Osteoblast (primary cell): ENCODE measurements around the gene SHMT1. TPM values are rescaled to one million over a fixed set of nuclear protein-coding genes. Genes with fewer than 3 reads are reported as not detected.
"Not testable (repeated sequence)": the region's sequence is repeated elsewhere in the genome, so short reads cannot be mapped to it uniquely, and the experiment has no call there.

Experiments
- DNase-seq: peaks from one replicate; pipeline ENCODE4 v3.0.0; 2011; ENCODE audit warnings: low spot score, mixed read lengths; ENCODE audit not compliant: insufficient read length; ENCODE audit errors: missing footprints
- H2AFZ ChIP-seq: 2 replicates; pipeline ENCODE4 v1.6.0; 2011; ENCODE audit warnings: mild to moderate bottlenecking, low read length
- H3K27ac ChIP-seq: 2 replicates; pipeline ENCODE4 v1.5.1; 2011; ENCODE audit warnings: mild to moderate bottlenecking, low read depth, low read length, moderate library complexity
- H3K27me3 ChIP-seq: 2 replicates; pipeline ENCODE4 v1.6.0; 2012; ENCODE audit warnings: mild to moderate bottlenecking, control low read depth, inconsistent platforms, low read length, moderate library complexity; ENCODE audit not compliant: insufficient read depth
- H3K36me3 ChIP-seq: 2 replicates; pipeline ENCODE4 v1.5.1; 2011; ENCODE audit warnings: mild to moderate bottlenecking, low read length, control low read depth, moderate library complexity; ENCODE audit not compliant: insufficient read depth
- H3K4me1 ChIP-seq: 2 replicates; pipeline ENCODE4 v1.5.1; 2011; ENCODE audit warnings: mild to moderate bottlenecking, low read length, control low read depth, moderate library complexity; ENCODE audit not compliant: insufficient read depth
- H3K4me2 ChIP-seq: 2 replicates; pipeline ENCODE4 v1.6.0; 2011; ENCODE audit warnings: mild to moderate bottlenecking, low read length; ENCODE audit not compliant: insufficient read depth
- H3K4me3 ChIP-seq: fragments of 200-600 bp; sonication (generic); 3 replicates; pipeline ENCODE4 v1.5.1; 2012; ENCODE audit warnings: mild to moderate bottlenecking, low read length, inconsistent platforms; ENCODE audit not compliant: insufficient read depth
- H3K79me2 ChIP-seq: 2 replicates; pipeline ENCODE4 v1.6.0; 2012; ENCODE audit warnings: mild to moderate bottlenecking, low read length, control low read depth, inconsistent platforms; ENCODE audit not compliant: insufficient read depth
- H3K9me3 ChIP-seq: 2 replicates; pipeline ENCODE4 v1.5.1; 2011; ENCODE audit warnings: low read depth, low read length, control low read depth
- H4K20me1 ChIP-seq: 2 replicates; pipeline ENCODE4 v1.6.0; 2012; ENCODE audit warnings: mild to moderate bottlenecking, low read length, control low read depth; ENCODE audit not compliant: insufficient read depth
- total RNA-seq: library from RNA; depleted of rRNA; stranded (reverse); fragments of >200 nt; gene quantifications from 2 replicates; pipeline ENCODE4 v1.2.3, GENCODE V29; 2012
- TF ChIP-seq, protein P1 (sequence below): IDR thresholded peaks from 2 replicates; pipeline ENCODE4 v1.5.1; 2011; ENCODE audit warnings: mild to moderate bottlenecking, low read depth, low read length, moderate library complexity; ENCODE audit errors: extremely low read depth

SHMT1 gene
- total RNA-seq, 1 donor = 19.5 TPM

DNA sequence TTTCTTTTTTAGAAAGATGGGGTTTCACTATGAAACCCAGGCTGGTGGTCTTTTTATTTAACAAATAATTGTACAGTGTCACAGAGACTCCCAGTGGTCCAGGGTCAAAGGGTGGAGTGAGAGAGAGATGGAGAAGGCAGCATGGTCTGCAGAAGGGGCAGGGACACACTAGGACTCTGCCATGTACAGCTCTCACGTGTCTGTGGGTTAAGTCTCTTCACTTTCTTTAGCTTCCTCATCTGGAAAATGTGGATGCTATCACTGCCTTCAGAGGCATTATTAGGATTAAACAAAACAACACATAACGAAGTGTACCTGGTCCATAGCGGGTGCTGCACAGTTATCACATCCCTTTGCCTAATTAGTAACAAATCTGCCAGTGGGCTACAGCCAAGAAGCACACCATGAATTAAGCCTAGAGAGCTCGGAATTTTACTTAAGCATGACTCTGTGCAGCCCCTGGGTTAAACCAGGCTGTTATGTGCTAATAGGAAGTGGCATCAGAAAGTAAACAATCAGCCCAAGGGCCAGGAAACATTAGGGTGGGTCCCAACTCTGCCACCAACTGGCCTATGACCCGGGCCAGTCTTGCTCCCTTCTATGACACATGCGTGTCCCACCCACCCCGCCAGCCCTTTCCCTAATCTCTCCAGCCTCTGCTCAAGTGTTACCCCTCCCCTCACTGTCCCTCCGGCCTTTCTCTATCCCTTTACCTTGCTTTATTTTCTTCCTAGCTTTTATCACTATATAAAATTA, 62.4 kb downstream of the SHMT1 start:
- H3K4me1 ChIP-seq = no peaks in the 10 kb centered on the region
- H3K79me2 ChIP-seq = no peaks in the 10 kb centered on the region
- TF ChIP-seq, protein P1, sequence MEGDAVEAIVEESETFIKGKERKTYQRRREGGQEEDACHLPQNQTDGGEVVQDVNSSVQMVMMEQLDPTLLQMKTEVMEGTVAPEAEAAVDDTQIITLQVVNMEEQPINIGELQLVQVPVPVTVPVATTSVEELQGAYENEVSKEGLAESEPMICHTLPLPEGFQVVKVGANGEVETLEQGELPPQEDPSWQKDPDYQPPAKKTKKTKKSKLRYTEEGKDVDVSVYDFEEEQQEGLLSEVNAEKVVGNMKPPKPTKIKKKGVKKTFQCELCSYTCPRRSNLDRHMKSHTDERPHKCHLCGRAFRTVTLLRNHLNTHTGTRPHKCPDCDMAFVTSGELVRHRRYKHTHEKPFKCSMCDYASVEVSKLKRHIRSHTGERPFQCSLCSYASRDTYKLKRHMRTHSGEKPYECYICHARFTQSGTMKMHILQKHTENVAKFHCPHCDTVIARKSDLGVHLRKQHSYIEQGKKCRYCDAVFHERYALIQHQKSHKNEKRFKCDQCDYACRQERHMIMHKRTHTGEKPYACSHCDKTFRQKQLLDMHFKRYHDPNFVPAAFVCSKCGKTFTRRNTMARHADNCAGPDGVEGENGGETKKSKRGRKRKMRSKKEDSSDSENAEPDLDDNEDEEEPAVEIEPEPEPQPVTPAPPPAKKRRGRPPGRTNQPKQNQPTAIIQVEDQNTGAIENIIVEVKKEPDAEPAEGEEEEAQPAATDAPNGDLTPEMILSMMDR = no peak
- no peak overlapping the region for H3K4me2 ChIP-seq
- DNase-seq = peak; percentile 82
- peaks cover 61% of the 10 kb centered on the region for H3K36me3 ChIP-seq
- H3K27ac ChIP-seq = no peak overlapping the region
- H3K27me3 ChIP-seq = no peaks in the 10 kb centered on the region
- no peak overlapping the region for H3K4me3 ChIP-seq
- H3K9me3 ChIP-seq = no peaks in the 10 kb centered on the region
- H2AFZ ChIP-seq = no peak overlapping the region
- no peaks in the 10 kb centered on the region for H4K20me1 ChIP-seq

DNA sequence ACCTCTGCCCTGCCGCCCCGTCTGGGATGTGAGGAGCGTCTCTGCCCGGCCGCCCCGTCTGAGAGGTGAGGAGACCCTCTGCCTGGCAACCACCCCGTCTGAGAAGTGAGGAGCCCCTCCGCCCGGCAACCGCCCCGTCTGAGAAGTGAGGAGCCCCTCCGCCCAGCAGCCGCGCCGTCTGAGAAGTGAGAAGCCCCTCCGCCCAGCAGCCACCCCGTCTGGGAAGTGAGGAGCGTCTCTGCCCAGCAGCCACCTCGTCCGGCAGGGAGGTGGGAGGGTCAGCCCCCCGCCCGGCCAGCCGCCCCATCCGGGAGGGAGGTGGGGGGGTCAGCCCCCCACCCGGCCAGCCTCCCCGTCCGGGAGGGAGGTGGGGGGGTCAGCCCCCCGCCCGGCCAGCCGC, 65.3 kb downstream of the SHMT1 start:
- not testable (repeated sequence) for H3K4me3 ChIP-seq, H3K79me2 ChIP-seq, DNase-seq, H2AFZ ChIP-seq, H3K27ac ChIP-seq, H3K4me1 ChIP-seq, H3K4me2 ChIP-seq, H3K9me3 ChIP-seq, H4K20me1 ChIP-seq, H3K27me3 ChIP-seq
- peaks cover 53% of the 10 kb centered on the region for H3K36me3 ChIP-seq

DNA sequence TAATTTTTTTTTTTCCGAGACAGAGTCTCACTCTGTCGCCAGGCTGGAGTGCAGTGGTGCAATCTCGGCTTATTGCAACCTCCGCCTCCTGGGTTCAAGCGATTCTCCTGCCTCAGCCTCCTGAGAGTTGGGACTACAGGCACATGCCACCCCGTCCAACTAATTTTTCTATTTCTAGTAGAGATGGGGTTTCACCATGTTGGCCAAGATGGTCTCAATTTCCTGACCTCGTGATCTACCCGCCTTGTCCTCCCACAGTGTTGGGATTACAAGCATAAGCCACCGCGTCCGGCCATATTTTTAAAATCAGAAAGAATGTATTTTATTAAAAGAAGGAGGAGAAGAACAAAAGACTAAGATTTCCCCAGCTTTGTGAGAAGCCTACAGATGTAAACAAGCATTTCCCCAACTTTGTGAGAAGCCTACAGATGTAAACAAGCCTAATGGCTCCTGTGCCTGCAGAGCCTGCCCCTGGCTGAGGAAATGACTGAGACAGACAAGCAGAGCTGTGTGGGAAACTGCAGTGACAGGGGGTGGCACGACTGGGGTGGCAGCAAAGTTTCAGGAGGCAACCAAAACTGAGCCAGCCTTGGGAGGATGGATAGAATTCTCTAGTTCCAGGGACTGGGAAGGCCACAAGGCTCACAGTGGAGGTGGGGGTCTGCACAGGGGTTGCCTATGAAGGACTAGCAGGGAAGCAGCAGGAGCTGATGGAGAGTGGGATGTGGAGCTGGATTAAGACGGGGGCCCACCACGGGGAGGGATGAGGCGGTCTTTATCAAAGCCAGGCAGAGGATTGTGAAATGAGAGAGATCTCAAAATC, 71.4 kb downstream of the SHMT1 start:
- no peak overlapping the region for H2AFZ ChIP-seq
- no peaks in the 10 kb centered on the region for H3K4me1 ChIP-seq
- no peak overlapping the region for H3K27ac ChIP-seq
- H3K4me3 ChIP-seq = no peak overlapping the region
- peaks cover 49% of the 10 kb centered on the region for H3K36me3 ChIP-seq
- TF ChIP-seq, protein P1 = no peak
- no peaks in the 10 kb centered on the region for H3K79me2 ChIP-seq
- peak; percentile 62 for DNase-seq
- no peaks in the 10 kb centered on the region for H3K9me3 ChIP-seq
- H4K20me1 ChIP-seq = no peaks in the 10 kb centered on the region
- H3K4me2 ChIP-seq = no peak overlapping the region
- no peaks in the 10 kb centered on the region for H3K27me3 ChIP-seq

DNA sequence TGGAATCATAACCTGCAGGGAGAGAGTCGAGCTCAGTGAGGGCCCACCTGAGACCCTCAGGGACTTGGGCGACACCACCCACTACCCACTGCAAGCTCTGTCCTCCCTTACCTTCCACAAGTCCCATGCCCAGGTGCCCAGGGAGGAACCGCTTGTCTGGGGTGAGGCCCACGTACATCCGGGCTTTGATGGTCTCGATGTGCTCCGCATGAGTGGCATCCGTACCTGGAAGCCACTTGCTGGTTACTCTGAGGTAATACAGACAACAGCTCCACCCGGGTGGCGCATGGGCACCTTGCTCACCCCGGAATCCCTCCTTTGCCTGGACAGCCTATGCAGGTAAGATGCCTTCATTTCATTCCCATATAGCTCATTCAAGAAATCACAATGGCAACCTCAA, 78.1 kb downstream of the SHMT1 start:
- Histone ChIP-seq H3K27ac (no peak overlapping the region), H3K4me2 (no peak overlapping the region), H3K79me2 (no peaks in the 10 kb centered on the region), H3K27me3 (no peaks in the 10 kb centered on the region), H4K20me1 (no peaks in the 10 kb centered on the region), H3K4me1 (no peaks in the 10 kb centered on the region), H2AFZ (no peak overlapping the region), H3K36me3 (peaks cover 66% of the 10 kb centered on the region), H3K9me3 (no peaks in the 10 kb centered on the region), H3K4me3 (no peak overlapping the region)
- DNase-seq = no peak
- TF ChIP-seq, protein P1 = no peak
